Astrocyte of the hippocampus (primary cell): ENCODE measurements around the gene SLC41A2.
"Not testable (repeated sequence)": the region's sequence is repeated elsewhere in the genome, so short reads cannot be mapped to it uniquely, and the experiment has no call there.

ENCODE experiments used
- DNase-seq: peaks from one replicate; pipeline ENCODE4 v3.0.0; 2011; ENCODE audit warnings: low read depth, low spot score

Gene SLC41A2

DNA sequence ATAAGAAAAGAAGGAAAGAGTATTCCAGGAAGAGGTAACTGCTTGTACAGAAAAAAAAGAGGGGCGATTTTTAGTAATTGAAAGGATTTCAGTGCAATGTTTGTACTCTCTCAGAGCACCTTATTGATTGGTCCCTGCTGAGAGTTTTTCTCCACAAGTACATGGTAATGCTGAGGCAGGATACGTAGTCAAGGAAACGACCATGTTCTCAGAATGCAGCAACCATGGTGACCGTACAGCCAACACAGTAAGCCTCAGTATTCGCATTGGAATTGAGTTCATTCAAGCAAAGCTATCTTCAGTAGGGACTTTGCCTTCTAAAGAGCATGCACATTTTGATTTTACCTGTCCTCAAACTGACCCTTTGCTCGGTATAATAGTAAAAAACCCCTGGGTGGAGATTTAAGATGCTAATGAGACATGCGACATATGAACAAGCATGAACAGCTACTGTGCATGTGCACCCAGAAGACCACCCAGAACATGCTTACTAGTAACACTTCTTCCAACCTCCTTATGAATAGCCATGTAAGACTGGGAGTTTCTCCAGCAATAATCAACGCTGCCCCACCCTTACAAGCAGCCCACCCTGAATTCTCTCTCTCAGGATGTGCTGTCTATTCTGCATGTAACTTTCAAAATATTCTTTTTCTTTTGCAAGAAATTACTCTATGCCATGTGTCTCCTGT lies 6.2 kb upstream of the SLC41A2 start:
- peak; percentile 41 for DNase-seq

DNA sequence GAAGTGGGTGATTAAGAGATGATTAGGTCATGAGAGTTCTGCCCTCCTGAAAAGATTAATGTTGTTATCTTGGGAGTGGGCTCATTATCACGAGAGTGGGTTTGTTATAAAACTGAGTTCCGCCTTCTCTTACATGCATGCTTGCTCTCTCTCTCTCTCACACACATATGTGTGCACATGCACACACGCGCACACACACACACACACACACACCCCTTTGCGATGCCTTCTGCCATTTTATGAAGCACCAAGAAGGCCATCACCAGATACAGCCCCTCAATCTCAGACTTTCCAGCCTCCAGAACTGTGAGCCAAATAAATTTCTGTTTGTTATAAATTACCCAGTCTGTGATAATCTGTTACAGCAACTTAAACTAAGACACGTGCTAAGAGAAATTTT lies 5.7 kb upstream of the SLC41A2 start:
- no peak for DNase-seq

DNA sequence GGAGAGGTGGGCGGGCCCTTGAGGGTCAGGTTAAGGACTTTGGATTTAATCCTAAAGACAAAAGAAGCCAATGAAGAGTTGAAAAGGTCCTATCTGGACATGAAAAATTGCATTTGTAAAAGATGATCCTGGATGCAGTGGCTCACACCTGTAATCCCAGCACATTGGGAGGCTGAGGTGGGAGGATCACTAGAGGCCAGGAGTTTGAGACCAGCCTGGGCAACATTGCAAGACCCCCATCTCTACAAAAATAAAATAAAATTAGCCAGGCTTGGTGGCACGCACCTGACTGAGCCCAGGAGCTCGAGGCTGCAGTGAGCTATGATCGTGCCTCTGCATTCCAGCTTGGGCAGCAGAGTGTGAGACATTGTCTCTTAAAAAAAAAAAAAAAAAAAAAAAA lies 2.4 kb upstream of the SLC41A2 start:
- no peak for DNase-seq

DNA sequence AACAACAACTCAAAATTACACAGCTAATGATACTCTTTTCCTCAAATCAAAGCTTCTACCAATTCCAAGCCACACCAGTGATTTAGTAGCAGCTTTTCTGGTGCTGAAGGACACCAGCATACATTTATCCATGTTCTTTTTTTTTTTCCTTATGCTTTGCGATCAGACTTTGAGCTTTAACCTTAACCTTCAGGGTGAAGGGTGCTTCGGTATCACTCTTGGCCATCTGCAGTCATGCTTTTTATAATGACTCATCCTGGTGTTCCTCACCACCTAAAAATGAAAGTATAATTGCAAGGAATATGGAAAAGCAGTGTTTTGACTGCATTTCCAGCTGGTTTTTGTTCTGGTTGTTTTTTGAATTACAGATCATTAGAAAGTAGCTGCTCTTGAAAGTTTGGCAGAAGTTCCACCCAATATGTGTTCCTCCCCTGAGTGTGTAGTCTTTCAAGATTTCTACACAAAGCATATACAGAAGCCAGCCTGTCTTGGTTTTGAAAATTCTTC lies 1.3 kb upstream of the SLC41A2 start:
- peak; percentile 23 for DNase-seq

DNA sequence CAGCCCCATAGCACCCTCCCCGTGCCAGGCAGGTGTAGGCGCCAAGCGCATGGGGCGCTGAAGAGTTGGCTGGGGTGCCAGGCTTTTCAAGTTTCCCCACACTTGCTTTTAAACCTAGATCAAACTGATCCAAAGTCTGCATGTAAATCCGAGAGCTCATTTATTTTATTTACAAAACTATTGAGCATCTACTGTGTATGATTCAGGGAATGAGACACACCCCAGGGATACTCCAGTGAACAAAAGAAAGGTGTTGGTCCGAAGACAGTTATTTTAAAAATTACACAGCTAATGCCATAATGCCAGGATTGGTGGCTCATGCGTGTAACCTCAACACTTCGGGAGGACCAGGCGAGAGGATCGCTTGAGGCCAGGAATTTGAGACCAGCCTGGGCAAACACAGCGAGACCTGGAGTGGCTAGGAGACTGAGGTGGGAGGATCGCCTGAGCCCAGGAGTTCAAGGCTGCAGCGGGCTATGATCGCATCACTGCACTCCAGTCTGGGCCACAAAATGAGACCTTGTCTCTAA lies 780 bp upstream of the SLC41A2 start:
- DNase-seq = peak; percentile 20

DNA sequence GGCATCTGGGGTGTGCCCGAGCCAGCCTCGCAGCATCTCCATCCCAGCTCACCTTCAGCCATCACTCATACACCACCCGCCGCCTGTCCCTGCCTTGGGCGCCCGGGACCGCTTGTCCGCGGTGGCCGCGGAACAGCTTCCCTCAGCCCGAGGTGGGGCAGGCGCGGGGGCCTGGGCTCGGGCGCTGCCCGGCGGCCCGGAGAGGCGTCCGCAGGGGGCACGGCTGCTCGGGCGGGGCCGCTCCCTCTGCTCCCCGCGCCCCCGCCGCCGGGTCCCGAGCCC lies 430 bp downstream of the SLC41A2 start:
- no peak for DNase-seq

DNA sequence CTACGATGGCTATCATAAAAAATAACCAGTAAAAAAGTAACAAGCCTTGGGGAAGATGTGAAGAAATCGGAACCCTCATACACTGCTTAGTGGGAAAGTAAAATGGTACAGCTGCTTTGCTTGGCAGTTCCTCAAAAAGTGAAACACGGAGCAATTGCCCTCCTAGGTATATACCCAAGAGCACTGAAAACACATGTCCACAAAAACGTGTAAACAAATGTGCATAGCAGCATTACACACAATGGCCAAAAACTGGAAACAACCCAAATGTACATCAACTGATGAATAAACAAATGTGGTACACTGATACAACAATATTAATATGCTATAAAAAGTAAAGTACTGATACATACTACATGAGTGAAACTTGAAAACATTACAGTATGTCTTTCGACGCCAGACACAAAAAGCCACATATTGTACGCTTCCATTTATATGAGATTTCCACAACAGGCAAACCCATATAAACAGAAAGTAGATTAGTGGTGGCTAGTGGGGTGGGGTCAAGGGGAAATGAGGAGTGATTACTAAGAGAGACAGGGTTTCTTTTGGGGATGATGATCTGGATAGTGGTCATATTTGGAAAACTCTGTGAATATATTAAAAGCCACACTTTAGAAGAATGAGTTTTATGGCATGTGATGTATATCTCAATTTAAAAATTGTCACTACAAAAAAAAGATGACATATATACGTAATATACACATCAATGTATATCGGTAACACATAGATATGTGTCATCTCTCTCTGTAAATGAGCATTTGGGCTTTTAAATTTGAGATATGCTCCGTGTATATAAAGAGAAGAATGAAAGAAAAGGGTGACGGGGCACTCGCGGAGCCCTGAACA lies 996 bp downstream of the SLC41A2 start:
- peak; percentile 4 for DNase-seq

DNA sequence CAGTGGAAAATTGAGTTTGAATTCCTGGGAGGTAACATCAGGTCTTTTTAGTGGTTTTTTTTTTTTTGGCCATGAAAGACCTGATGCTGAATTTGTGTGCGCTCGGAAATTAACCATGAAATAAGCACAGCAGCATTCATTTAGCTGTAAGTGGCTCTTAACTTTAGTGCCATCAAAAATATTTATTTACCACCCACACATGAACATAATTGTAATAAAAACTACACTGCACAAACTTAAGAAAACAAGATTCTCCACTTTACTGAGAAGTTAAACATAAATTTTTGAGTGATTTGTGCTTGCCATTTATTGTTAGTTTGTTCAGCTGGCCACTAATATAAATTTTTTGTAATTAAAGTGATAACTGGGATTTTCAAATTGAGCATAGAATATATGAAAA lies 2.4 kb downstream of the SLC41A2 start:
- no peak for DNase-seq

DNA sequence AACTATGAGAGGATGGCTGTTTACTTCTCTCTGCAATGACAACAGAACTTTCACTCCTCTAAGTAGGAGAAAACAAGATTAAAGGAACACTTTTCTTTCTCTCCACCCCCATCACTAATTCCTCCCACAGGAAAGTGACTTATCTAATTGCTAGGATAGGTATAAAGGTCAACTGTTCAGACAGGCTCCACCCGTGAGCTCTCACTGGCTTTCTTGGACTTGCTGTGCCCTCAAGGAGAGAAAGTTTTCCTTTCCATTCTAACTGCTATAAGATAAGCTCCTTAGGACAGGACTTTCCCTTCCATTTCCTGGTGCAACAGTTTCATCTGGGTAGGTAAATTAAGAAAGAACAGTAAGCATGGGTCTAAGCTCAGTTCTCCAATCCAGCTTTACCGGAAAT lies 4.8 kb downstream of the SLC41A2 start:
- DNase-seq = no peak

DNA sequence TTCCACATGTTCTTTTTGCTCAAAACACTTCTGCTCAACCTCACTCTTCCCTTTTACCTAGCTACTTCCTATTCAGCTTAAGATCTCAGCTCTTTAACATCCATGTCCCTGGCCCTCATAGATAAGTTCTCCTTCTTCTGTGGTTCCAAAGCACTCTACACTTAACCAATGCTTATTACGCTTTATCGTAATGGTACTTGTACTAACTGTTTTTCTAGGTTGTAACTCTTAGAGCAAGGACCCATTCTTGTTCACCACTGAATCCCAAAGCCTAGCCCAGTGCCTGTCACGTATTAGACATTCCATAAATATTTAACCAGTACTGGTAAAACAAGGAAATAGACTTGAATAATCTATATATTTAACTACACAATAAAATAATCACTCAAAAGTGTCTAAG lies 5.3 kb downstream of the SLC41A2 start:
- DNase-seq = no peak

DNA sequence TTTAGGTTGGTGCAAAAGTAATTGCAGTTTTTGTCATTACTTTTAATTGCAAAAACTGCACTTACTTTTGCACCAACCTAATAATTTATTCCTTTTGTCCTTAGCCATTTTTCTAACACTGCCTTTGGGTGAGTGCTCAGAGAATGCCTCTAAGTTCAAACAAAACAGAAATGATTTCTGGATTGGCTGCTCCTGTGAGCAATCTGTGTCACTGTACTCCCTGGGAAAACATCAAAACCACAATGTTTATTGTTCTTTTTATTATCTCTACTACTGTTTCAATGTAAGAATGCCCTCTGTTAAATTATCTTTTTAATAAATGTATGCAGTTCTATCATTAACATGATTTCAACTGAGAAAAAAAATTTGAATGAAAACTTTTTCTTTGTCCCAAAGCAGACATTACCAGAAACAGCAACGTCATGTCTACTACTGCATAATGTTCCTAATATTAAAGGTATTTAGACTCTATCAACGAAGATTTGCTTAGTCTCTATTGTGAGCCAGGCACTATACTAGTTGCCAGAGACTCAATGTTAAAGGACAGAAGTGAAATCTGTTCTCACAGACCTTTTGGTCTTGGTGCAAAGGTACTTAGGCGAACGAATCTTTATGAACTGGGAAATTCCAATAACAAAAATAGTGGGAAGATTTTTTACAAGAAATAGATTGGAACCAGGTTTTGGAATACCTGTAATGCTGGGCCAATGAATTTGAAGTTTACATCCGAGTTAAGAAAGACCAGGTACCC lies 6.2 kb downstream of the SLC41A2 start:
- peak; percentile 30 for DNase-seq

DNA sequence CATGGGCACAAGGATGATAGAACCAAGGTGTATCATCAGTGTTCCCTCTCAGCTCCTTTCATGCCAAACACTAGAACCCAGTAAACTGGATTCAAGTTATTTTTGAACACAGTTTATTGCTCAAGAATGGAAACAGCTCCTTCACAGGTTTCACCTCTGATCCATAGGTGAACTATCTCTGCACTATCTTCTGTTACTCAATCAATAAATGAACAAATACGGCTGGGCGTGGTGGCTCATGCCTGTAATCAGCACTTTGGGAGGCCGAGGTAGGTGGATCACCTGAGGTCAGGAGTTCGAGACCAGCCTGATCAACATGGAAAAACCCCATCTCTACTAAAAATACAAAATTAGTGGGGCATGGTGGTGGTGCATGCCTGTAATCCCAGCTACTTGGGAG lies 9.4 kb downstream of the SLC41A2 start:
- not testable (repeated sequence) for DNase-seq

DNA sequence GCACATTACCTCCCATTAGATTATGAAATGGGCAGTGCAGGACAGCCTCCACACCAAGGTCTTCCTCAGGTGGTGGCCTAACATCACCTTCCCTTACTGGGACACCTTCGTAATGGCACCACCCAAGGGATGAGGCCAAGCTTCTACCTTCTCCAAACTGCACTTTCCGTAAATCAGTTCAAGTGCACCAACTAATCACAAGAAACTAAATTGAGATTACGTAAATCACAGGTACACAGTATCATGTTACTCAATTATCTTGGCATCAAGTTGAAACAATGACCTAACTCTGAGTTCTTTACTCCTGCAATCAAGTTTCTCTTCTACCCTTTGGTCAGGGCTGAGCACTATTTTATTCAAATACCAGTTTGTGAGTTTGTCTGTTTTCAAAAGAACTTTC lies 13.8 kb downstream of the SLC41A2 start:
- no peak for DNase-seq

DNA sequence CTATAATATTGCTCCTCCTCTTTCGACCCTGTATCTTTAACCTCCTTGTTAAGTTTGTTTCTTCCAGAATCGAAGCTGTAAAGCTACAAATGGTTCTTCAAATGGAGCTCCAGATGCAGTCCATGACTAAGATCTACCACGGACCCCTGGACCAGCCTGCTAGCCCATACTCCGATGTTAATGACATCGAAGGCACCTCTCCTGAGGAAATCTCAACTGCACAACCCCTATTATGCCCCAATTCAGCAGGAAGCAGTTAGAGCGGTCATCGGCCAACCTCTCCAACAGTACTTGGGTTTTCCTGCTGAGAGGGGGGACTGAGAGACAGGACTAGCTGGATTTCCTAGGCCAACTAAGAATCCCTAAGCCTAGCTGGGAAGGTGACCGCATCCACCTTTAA lies 14.7 kb downstream of the SLC41A2 start:
- DNase-seq = not testable (repeated sequence)

DNA sequence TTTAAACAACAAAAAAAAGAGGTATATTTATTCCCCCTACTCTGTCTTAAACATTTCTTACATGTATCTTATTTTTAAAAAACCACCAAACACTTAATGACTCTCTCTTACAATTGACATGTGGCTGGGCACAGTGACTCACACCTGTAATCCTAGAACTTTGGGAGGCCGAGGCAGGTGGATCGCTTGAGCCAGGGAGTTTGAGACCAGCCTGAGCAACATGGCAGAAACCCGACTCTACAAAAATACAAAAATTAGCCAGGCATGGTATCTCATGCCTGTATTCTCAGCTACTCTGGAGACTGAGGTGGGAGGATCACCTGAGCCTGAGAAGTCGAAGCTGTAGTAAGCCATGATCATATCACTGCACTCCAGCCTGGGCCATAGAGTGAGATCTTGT lies 16.0 kb downstream of the SLC41A2 start:
- no peak for DNase-seq

DNA sequence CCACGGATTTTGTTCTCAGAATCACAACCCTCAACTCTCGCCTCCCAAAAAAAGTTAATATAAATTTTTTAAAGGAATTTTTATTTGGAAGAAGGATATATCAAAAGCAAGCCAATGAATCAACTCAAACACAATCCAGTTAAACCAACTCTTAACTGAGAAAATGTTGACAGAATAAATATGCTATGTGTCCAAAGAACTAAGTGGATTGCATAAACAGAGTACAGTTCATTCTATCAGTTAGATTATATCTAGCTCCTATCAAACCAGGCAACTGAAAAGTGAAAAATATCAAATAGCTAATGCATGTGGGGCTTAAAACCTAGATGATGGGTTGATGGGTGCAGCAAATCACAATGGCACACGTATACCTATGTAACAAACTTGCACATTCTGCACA lies 16.6 kb downstream of the SLC41A2 start:
- DNase-seq = no peak

DNA sequence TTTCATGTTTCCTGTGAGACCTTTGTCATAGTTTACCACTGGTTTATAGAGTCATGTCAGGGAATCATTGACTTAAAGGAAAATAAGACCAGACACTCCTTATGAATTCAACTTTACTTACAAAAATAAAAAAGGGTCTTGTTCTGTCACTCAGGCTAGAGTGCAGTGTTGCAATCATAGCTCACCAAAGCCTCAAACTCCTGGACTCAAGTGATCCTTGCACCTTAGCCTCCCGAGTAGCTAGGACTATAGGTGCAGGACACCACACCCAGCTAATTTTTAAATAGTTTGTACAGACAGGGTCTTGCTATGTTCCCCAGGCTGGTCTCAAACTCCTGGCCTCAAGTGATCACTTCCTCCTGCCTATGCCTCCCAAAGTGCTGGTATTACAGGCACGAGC lies 19.0 kb downstream of the SLC41A2 start:
- no peak for DNase-seq

DNA sequence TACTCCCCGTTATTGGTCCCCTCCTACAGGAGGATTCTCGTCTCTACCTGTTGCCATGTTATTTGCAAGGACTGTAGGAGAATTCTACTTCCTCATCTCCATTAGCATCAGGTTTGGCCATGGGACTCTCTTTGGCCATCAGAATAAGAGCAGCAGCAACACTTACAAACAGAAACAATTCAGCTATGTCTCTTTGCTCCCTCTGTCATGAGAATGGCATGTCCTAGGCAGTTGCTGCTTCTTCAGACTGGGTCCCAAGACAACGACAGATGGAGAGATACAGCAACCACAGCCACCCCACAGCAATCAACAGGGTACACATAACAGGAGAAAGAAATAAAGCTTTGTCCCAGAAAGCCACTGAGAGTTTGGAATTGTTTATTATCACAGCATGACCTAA lies 19.7 kb downstream of the SLC41A2 start:
- peak; percentile 13 for DNase-seq

DNA sequence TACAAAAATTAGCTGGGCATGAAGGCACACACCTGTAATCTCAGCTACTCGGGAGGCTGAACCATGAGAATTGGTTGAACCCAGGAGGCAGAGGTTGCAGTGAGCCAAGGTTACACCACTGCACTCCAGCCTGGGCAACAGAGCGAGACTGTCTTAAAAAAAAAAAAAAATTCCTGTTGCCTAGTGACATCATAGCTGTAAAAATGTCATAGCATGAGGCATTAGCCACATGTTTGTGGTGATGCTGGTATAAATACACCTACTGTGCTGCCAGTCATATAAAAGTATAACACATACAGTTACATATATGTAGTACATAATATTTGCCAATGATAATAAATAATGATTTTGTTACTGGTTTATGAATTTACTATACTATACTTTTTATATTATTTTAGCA lies 22.2 kb downstream of the SLC41A2 start:
- DNase-seq = no peak

DNA sequence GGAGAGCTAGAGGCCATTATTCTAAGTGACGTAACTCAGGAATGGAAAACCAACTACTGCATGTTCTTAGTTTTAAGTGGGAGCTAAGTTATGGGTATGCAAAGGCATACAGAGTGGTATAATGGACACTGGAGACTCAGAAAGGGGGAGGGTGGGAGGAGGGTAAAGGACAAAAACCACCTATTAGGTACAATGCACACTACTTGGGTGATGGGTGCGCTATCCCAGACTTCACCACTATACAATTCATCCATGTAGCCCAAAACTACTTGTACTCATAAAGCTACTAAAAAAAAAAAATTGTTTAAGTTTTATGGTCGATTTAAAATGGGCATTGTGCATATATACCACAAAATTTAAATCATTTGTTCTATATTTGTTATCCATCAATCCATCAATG lies 24.3 kb downstream of the SLC41A2 start:
- no peak for DNase-seq

DNA sequence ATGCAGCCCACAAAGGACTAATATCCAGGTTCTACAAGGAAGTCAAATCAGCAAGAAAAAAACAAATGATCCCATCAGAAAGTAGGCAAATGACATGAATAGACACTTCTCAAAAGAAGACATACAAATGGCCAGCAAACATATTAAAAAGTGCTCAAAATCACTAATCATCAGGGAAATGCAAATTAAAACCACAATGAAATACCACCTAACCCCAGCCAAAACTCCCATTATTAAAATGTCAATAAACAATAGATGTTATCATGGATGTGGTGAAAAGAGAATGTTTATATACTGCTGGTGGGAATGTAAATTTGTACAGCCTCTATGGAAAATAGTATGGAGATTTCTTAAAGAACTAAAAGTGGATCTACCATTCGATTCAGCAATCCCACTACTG lies 25.0 kb downstream of the SLC41A2 start:
- DNase-seq = no peak
